Upper lobe of right lung (tissue), 1 donor: Measurements from ENCODE around the gene VSX1. TPM values are rescaled to one million over a fixed set of nuclear protein-coding genes. Genes with fewer than 3 reads are reported as not detected.
A peak's percentile ranks its signal among the peaks of the same experiment; 100 is the strongest.

Experiments used
- ATAC-seq: fragments of 200-7000 bp; cut with Tn5 transposase; one replicate; pipeline ENCODE4 v1.9.1; 2020; ENCODE audit warnings: mild to moderate bottlenecking, moderate library complexity
- DNase-seq: peaks from one replicate; pipeline ENCODE4 v3.0.0-alpha.2; 2020
- H3K27ac ChIP-seq: fragments of 200-600 bp; one replicate; pipeline ENCODE4 v1.8.0; 2022
- H3K27me3 ChIP-seq: fragments of 200-600 bp; one replicate; pipeline ENCODE4 v1.8.0; 2022; ENCODE audit warnings: mild to moderate bottlenecking
- H3K36me3 ChIP-seq: fragments of 200-600 bp; one replicate; pipeline ENCODE4 v1.8.0; 2022
- H3K4me1 ChIP-seq: fragments of 200-600 bp; one replicate; pipeline ENCODE4 v1.8.0; 2022
- H3K4me3 ChIP-seq: fragments of 200-600 bp; one replicate; pipeline ENCODE4 v1.8.0; 2022; ENCODE audit warnings: mild to moderate bottlenecking
- H3K9me3 ChIP-seq: fragments of 200-600 bp; one replicate; pipeline ENCODE4 v1.8.0; 2022
- intact Hi-C: fragments of 100-400 bp; cut with DNase I; formaldehyde crosslinking; loops from one replicate; pipeline ENCODE4 v1.11.0; 2022
- total RNA-seq: library from RNA; stranded (reverse); fragmentation: NEBNext Ultra II Directional; extraction: Animal tissue kit (Norgen Biotek cat#: 25700); gene quantifications from one replicate; pipeline ENCODE4 v1.2.1, GENCODE V29; 2021
- TF ChIP-seq, protein P1 (sequence below): fragments of 200-600 bp; IDR thresholded peaks from one replicate; pipeline ENCODE4 v1.8.0; 2022; ENCODE audit warnings: antibody characterized with exemption
- donor health status: DM: no; HTN: yes; CAD: no; lungs with severe emphysema.

VSX1 gene
- total RNA-seq, 1 donor from 2014 or later, result not detected

DNA sequence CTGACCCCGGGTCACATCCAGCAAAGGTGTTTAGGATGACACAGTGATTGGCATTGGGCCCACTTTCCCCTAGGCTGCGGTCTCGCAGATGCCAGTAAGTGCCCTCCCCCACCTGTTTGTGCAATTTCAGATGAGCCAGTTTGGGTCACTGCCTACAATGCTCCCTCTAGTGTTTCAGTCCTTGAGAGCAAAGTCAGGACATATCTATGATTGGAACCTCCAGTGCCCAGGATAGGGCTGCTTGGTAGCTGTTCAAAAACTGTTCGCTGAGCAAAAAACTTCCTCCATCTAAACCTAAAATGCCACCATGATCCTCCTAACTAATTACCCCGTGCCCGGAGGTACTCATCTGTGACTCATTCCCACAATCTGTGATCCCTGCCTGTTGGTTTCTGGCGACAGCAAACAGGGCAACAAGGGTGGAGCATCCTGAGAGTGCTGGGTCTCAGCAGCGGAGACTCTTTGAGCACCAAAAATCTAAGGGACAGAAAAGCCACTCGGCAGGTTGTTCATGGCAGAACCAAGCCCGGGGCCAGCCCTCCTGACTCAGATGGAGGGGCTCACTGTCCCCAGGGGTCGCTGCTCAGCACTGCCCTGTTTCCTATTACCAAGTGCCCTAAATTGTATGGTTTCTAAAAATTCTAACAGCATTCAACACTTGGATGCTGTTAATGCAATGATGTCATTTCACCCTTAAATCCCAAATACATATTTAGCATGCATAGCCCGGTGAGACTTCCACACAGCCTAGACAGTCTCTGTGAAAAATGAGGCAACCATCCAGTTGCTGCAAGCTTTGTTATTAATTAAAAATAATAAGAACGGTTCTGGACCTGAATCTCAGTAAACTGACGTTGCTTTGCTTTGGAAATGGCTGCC, 5.0 kb downstream of the VSX1 start:
- TF ChIP-seq, protein P1, sequence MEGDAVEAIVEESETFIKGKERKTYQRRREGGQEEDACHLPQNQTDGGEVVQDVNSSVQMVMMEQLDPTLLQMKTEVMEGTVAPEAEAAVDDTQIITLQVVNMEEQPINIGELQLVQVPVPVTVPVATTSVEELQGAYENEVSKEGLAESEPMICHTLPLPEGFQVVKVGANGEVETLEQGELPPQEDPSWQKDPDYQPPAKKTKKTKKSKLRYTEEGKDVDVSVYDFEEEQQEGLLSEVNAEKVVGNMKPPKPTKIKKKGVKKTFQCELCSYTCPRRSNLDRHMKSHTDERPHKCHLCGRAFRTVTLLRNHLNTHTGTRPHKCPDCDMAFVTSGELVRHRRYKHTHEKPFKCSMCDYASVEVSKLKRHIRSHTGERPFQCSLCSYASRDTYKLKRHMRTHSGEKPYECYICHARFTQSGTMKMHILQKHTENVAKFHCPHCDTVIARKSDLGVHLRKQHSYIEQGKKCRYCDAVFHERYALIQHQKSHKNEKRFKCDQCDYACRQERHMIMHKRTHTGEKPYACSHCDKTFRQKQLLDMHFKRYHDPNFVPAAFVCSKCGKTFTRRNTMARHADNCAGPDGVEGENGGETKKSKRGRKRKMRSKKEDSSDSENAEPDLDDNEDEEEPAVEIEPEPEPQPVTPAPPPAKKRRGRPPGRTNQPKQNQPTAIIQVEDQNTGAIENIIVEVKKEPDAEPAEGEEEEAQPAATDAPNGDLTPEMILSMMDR, result peak; percentile 11
- H3K4me1 ChIP-seq, result peaks cover 10% of the 10 kb centered on the region
- H3K4me3 ChIP-seq, result peak overlapping the region; percentile 28
- no peak for DNase-seq
- ATAC-seq, result peak; percentile 22
- no peak overlapping the region for H3K27ac ChIP-seq
- H3K27me3 ChIP-seq, result peaks cover 62% of the 10 kb centered on the region
- no peaks in the 10 kb centered on the region for H3K9me3 ChIP-seq
- intact Hi-C loops, result no loop called here
- H3K36me3 ChIP-seq, result no peaks in the 10 kb centered on the region

DNA sequence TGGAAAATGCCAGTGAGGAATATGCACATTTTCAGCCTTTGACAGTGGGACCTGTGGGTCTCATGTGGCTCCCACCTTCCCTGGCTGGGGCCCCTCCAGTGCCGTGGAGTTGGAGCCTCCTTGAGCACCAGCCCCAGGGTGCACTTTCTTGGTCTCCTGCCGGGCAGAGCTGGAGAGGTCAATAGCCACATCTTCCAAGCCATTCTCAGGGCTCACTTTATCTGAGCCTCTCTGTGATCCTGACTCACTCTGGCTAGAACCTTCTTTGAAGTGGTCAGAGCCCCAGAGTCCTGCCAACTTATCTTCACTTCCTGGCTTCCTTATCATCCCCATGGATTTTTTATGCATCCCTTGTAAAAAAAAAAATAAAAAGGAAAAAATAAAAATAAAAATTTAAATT, 5.7 kb downstream of the VSX1 start:
- DNase-seq (no peak), ATAC-seq (no peak)
- H3K36me3 ChIP-seq, result no peaks in the 10 kb centered on the region
- no peaks in the 10 kb centered on the region for H3K9me3 ChIP-seq
- intact Hi-C loops, result no loop called here
- H3K4me3 ChIP-seq, result no peak overlapping the region
- peaks cover 59% of the 10 kb centered on the region for H3K27me3 ChIP-seq
- no peak overlapping the region for H3K27ac ChIP-seq
- TF ChIP-seq, protein P1, result no peak
- peaks cover 10% of the 10 kb centered on the region for H3K4me1 ChIP-seq

DNA sequence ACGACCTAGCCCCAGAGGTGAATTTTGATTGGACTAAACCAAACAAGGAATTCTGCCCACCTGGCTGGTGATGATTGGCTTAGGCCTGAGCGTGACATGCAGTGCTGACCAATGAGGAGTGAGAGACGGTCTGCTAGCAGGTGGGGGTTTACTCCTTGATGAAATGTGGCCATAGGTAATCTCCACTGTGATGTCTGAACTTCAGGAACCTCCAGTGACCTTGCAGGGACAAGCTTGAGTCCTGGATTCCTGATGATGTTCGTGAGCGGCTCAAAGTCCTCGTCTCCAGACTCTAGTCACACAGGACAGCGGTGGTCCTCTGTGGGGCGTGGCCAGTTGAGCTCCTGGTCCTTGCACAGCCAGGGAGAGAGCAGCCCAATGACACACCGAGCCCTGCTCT, 8.4 kb downstream of the VSX1 start:
- H3K27ac ChIP-seq, result no peak overlapping the region
- H3K36me3 ChIP-seq, result no peaks in the 10 kb centered on the region
- H3K4me1 ChIP-seq, result peaks cover 10% of the 10 kb centered on the region
- no peaks in the 10 kb centered on the region for H3K9me3 ChIP-seq
- TF ChIP-seq, protein P1, result no peak
- no peak for DNase-seq
- no peak overlapping the region for H3K4me3 ChIP-seq
- intact Hi-C loops, result no loop called here
- H3K27me3 ChIP-seq, result peaks cover 45% of the 10 kb centered on the region
- ATAC-seq, result no peak

DNA sequence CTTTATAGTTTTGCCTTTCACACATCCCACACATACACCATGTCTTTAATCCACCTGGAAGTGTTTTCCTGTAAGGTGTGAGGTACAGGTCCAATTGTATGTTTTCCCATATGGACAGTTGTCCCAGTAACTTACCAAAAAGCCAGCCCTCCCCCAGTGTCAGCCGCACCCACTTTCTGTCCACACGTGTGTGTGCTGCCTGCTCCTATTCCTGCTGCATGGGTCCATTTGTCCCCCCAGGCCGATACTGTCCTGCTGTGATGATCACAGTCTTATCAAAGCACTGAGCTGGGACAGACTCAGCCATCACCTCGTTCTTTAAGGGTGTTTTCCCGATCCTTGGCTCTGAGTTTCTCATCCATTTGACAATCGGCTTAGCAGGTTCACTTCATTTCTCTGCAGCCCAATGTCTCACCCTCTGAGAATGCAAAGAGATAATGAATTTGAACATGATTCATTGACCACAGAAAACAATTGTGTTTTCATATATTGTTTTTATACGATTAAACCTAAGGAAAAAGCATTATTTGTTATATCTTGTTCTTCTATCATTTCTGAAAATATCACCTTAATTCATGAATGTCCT, 9.6 kb downstream of the VSX1 start:
- peak; percentile 10 for DNase-seq
- H3K27me3 ChIP-seq, result peaks cover 44% of the 10 kb centered on the region

DNA sequence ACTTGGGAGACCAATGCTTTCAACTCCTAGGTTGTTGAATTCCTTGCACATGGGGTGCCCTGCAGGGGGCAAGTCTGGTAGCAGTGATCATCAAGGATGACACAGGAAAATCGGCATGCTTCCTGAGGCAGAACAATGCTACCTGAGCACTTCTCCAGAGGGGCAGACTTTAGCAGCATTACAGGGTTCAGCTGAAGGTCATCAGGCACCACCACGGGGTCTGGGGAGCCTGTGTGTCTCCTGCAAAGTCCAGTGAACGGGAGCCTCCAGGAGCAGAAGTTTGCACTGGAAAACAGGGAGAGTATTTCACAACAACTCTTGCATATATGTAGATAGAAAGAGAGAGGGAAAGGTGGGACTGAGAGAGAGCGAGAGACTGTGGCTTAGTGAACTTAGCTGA, 10.2 kb downstream of the VSX1 start:
- Histone ChIP-seq H3K4me1 (no peaks in the 10 kb centered on the region), H3K27me3 (peaks cover 38% of the 10 kb centered on the region), H3K36me3 (no peaks in the 10 kb centered on the region), H3K9me3 (no peaks in the 10 kb centered on the region), H3K27ac (no peak overlapping the region), H3K4me3 (no peak overlapping the region)
- TF ChIP-seq, protein P1, result no peak
- intact Hi-C loops, result no loop called here
- ATAC-seq (no peak), DNase-seq (peak; percentile 29)

More for the DNA sequence above, 9.6 kb downstream of the VSX1 start:
- Histone ChIP-seq H3K36me3 (no peaks in the 10 kb centered on the region), H3K9me3 (no peaks in the 10 kb centered on the region), H3K27ac (no peak overlapping the region), H3K4me1 (peaks cover 4% of the 10 kb centered on the region), H3K4me3 (no peak overlapping the region)
- no peak for ATAC-seq
- intact Hi-C loops, result no loop called here
- TF ChIP-seq, protein P1, result no peak
